ENCODE results near the gene ENDOV.
"Not testable (repeated sequence)": the region's sequence is repeated elsewhere in the genome, so short reads cannot be mapped to it uniquely, and the experiment has no call there.

Gene ENDOV

DNA sequence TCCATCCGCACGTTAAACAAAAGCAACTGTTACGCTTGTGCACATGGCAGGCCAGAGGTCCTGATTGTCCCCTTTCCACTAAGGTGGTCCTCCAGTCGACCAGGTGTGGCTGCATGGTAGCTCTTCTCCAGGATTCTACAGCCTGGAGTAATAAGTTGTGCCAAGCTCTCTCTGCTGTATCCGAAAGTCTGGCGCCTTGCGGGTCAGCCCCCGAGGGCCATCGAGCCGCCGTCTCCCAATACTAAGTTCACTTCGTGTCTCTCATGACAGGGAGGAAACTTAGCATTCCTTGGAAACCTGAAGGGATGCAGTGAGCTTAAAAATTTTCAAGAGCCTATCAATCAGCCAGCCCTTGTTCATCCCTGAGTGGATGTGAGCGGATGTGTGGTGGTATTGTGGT lies 5.3 kb upstream of the ENDOV start:
- H2AFZ ChIP-seq (ENCODE audit: low read depth, low read length): no peak overlapping the region
- DNase-seq: no peak
- 91% methylated on average over 13 of the region's 13 CpGs for WGBS
- H3K4ac ChIP-seq (ENCODE audit: low read depth in 1 of 2, low read length in 2 of 2): no peak overlapping the region
- H3K4me3 ChIP-seq (ENCODE audit: insufficient read depth in 1 of 2, low read depth in 1 of 2, low read length in 2 of 2): no peak overlapping the region
- H3K9ac ChIP-seq (ENCODE audit: low read length): no peak overlapping the region
- no peaks in the 10 kb centered on the region for H3K9me3 ChIP-seq (ENCODE audit: control insufficient read depth, low read length)
- no peak overlapping the region for H3K14ac ChIP-seq (ENCODE audit: low read length in 2 of 2)
- no peak overlapping the region for H2BK15ac ChIP-seq (ENCODE audit: low read depth, poor library complexity, severe bottlenecking)
- peaks cover 14% of the 10 kb centered on the region for H3K79me1 ChIP-seq (replicated peaks; ENCODE audit: low read length, poor library complexity, severe bottlenecking)
- no peak overlapping the region for H3K18ac ChIP-seq (ENCODE audit: low read depth in 1 of 2, low read length in 2 of 2)
- no peak overlapping the region for H4K91ac ChIP-seq (ENCODE audit: low read length)
- H2AK5ac ChIP-seq (ENCODE audit: low read length, severe bottlenecking): no peak overlapping the region
- no peak overlapping the region for H2BK120ac ChIP-seq (ENCODE audit: low read depth, low read length)
- no peak overlapping the region for H2BK5ac ChIP-seq (ENCODE audit: low read depth, low read length, poor library complexity, severe bottlenecking)
- H3K4me2 ChIP-seq (ENCODE audit: low read length, poor library complexity, severe bottlenecking): no peak overlapping the region
- no peak overlapping the region for H4K8ac ChIP-seq (ENCODE audit: low read length)
- no peak overlapping the region for H3K27ac ChIP-seq (ENCODE audit: low read length, poor library complexity, severe bottlenecking)
- H2BK12ac ChIP-seq (ENCODE audit: low read length in 2 of 2): no peak overlapping the region
- peaks cover 10% of the 10 kb centered on the region for H3K4me1 ChIP-seq (ENCODE audit: control insufficient read depth, insufficient read depth, low read depth, low read length)
- H3K36me3 ChIP-seq (ENCODE audit: control insufficient read depth in 1 of 2, insufficient read depth in 2 of 2, low read depth in 1 of 2, low read length in 2 of 2): no peaks in the 10 kb centered on the region
- peaks cover 0 to 21% of the 10 kb centered on the region in 2 experiments for H3K27me3 ChIP-seq (ENCODE audit: control insufficient read depth in 1 of 2, insufficient read depth in 1 of 2, low read length in 2 of 2)
- H3K23ac ChIP-seq (ENCODE audit: low read length in 2 of 2): no peak overlapping the region

DNA sequence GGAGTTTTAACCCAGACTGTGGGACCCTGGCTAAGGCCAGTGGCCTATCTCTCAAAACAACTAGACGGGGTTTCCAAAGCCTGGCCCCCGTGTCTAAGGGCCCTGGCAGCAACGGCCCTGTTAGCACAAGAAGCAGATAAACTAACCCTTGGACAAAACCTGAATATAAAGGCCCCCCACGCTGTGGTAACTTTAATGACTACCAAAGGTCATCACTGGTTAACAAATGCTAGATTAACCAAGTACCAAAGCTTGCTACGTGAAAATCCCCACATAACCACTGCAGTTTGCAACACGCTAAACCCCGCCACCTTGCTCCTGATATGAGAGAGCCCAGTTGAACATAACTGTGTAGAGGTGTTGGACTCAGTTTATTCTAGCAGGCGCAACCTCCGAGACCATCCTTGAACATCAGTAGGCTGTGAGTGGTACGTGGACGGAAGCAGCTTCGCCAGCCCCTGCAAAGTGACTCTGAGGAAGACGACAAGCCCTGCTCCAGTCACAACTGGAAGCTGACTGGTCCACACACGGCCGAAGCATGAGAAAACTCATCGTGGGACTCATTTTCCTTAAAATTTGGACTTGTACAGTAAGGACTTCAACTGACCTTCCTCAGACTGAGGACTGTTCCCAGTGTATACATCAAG lies 4.4 kb upstream of the ENDOV start:
- whole genome bisulfite sequencing: 87% methylated on average over 9 of the region's 16 CpGs
- not testable (repeated sequence) for DNase-seq

DNA sequence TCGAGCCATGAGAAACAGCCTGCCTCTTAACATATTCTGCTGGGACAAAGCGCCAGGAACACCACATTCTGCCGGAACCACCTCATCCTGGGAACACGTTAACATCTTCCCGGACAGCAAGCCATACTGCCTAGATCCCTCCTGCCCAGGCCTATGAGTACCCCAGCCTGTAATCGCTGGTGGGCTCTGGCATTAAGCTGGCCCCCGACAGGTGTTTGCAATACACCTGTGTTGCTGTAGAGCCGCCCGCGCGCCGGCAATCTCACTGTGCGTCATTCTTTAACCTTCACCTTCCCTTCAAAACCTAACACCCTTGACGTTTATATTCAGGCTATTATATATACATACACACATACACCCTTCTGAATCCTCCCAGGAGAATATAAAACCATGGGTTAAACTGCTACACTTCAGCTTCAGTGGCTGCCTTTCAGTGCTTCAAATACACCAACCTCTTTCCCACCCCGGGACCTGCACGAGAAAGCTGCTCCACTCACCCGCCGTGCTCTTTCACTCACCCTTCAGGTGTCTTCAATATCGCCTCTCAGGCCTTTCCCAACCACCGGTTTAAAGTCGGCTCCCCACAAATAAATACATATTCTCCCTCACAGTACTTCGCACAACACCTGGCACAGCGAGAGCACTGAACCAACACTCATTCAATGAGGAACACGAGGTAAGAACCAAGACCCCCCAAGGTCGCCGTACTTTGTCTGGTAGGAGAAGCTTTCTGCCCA lies 1.0 kb upstream of the ENDOV start:
- Histone ChIP-seq H3K27ac (ENCODE audit: low read length, poor library complexity, severe bottlenecking) (no peak overlapping the region), H4K8ac (ENCODE audit: low read length) (no peak overlapping the region), H3K14ac (ENCODE audit: low read length in 2 of 2) (peak overlapping the region in 1 of 2 experiments; percentile 53), H3K23ac (ENCODE audit: low read length in 2 of 2) (peak overlapping the region in 1 of 2 experiments; percentile 59), H3K36me3 (ENCODE audit: control insufficient read depth in 1 of 2, insufficient read depth in 2 of 2, low read depth in 1 of 2, low read length in 2 of 2) (peaks cover 14 to 18% of the 10 kb centered on the region in 2 experiments), H2AK5ac (ENCODE audit: low read length, severe bottlenecking) (no peak overlapping the region), H2BK120ac (ENCODE audit: low read depth, low read length) (no peak overlapping the region), H3K4ac (ENCODE audit: low read depth in 1 of 2, low read length in 2 of 2) (no peak overlapping the region), H3K4me3 (ENCODE audit: insufficient read depth in 1 of 2, low read depth in 1 of 2, low read length in 2 of 2) (peak overlapping the region; percentile 92 to 98), H2BK15ac (ENCODE audit: low read depth, poor library complexity, severe bottlenecking) (no peak overlapping the region), H3K79me1 (replicated peaks; ENCODE audit: low read length, poor library complexity, severe bottlenecking) (peaks cover 34% of the 10 kb centered on the region), H2BK5ac (ENCODE audit: low read depth, low read length, poor library complexity, severe bottlenecking) (no peak overlapping the region), H2BK12ac (ENCODE audit: low read length in 2 of 2) (no peak overlapping the region), H3K27me3 (ENCODE audit: control insufficient read depth in 1 of 2, insufficient read depth in 1 of 2, low read length in 2 of 2) (peaks cover 0 to 5% of the 10 kb centered on the region in 2 experiments), H2AFZ (ENCODE audit: low read depth, low read length) (no peak overlapping the region), H4K91ac (ENCODE audit: low read length) (no peak overlapping the region), H3K4me2 (ENCODE audit: low read length, poor library complexity, severe bottlenecking) (peak overlapping the region; percentile 84), H3K9me3 (ENCODE audit: control insufficient read depth, low read length) (no peaks in the 10 kb centered on the region), H3K18ac (ENCODE audit: low read depth in 1 of 2, low read length in 2 of 2) (no peak overlapping the region), H3K4me1 (ENCODE audit: control insufficient read depth, insufficient read depth, low read depth, low read length) (peaks cover 14% of the 10 kb centered on the region), H3K9ac (ENCODE audit: low read length) (peak overlapping the region; percentile 99)
- WGBS: 62% methylated on average over 26 of the region's 26 CpGs
- no peak for DNase-seq

More for the DNA sequence above, 4.4 kb upstream of the ENDOV start:
- H3K4me3 ChIP-seq (ENCODE audit: insufficient read depth in 1 of 2, low read depth in 1 of 2, low read length in 2 of 2); H3K36me3 ChIP-seq (ENCODE audit: control insufficient read depth in 1 of 2, insufficient read depth in 2 of 2, low read depth in 1 of 2, low read length in 2 of 2); H3K4ac ChIP-seq (ENCODE audit: low read depth in 1 of 2, low read length in 2 of 2); H3K9me3 ChIP-seq (ENCODE audit: control insufficient read depth, low read length); H4K8ac ChIP-seq (ENCODE audit: low read length); H4K91ac ChIP-seq (ENCODE audit: low read length); H3K23ac ChIP-seq (ENCODE audit: low read length in 2 of 2); H2BK5ac ChIP-seq (ENCODE audit: low read depth, low read length, poor library complexity, severe bottlenecking); H3K27ac ChIP-seq (ENCODE audit: low read length, poor library complexity, severe bottlenecking); H3K18ac ChIP-seq (ENCODE audit: low read depth in 1 of 2, low read length in 2 of 2); H3K14ac ChIP-seq (ENCODE audit: low read length in 2 of 2); H3K4me2 ChIP-seq (ENCODE audit: low read length, poor library complexity, severe bottlenecking); H2AFZ ChIP-seq (ENCODE audit: low read depth, low read length); H2AK5ac ChIP-seq (ENCODE audit: low read length, severe bottlenecking); H3K9ac ChIP-seq (ENCODE audit: low read length); H2BK120ac ChIP-seq (ENCODE audit: low read depth, low read length); H2BK12ac ChIP-seq (ENCODE audit: low read length in 2 of 2); H2BK15ac ChIP-seq (ENCODE audit: low read depth, poor library complexity, severe bottlenecking): not testable (repeated sequence)
- peaks cover 15% of the 10 kb centered on the region for H3K79me1 ChIP-seq (replicated peaks; ENCODE audit: low read length, poor library complexity, severe bottlenecking)
- peaks cover 10% of the 10 kb centered on the region for H3K4me1 ChIP-seq (ENCODE audit: control insufficient read depth, insufficient read depth, low read depth, low read length)
- H3K27me3 ChIP-seq (ENCODE audit: control insufficient read depth in 1 of 2, insufficient read depth in 1 of 2, low read length in 2 of 2): peaks cover 0 to 21% of the 10 kb centered on the region in 2 experiments

DNA sequence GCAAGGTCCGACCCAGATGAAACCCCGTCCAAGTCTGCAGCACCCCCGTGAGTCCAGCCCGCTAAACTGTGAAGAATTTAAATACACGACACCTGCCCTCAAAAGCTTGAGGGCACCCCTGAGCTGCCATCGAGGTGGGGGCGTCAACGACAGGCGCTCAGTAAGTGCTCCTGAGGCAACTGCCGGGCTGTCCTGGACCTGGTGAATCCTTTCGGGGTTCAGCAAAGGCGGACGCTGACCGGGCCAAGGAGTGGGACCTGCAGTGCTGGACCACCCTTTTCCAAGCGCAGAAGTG lies 512 bp upstream of the ENDOV start:
- no peaks in the 10 kb centered on the region for H3K9me3 ChIP-seq (ENCODE audit: control insufficient read depth, low read length)
- peaks cover 17 to 21% of the 10 kb centered on the region in 2 experiments for H3K36me3 ChIP-seq (ENCODE audit: control insufficient read depth in 1 of 2, insufficient read depth in 2 of 2, low read depth in 1 of 2, low read length in 2 of 2)
- H3K9ac ChIP-seq (ENCODE audit: low read length): peak overlapping the region; percentile 99
- H4K8ac ChIP-seq (ENCODE audit: low read length): no peak overlapping the region
- no peak overlapping the region for H4K91ac ChIP-seq (ENCODE audit: low read length)
- no peak overlapping the region for H2BK12ac ChIP-seq (ENCODE audit: low read length in 2 of 2)
- no peak overlapping the region for H3K14ac ChIP-seq (ENCODE audit: low read length in 2 of 2)
- H2BK15ac ChIP-seq (ENCODE audit: low read depth, poor library complexity, severe bottlenecking): no peak overlapping the region
- H3K18ac ChIP-seq (ENCODE audit: low read depth in 1 of 2, low read length in 2 of 2): no peak overlapping the region
- H3K27me3 ChIP-seq (ENCODE audit: control insufficient read depth in 1 of 2, insufficient read depth in 1 of 2, low read length in 2 of 2): peaks cover 0 to 5% of the 10 kb centered on the region in 2 experiments
- no peak overlapping the region for H3K4ac ChIP-seq (ENCODE audit: low read depth in 1 of 2, low read length in 2 of 2)
- no peak overlapping the region for H3K27ac ChIP-seq (ENCODE audit: low read length, poor library complexity, severe bottlenecking)
- H2AFZ ChIP-seq (ENCODE audit: low read depth, low read length): peak overlapping the region; percentile 91
- H3K4me3 ChIP-seq (ENCODE audit: insufficient read depth in 1 of 2, low read depth in 1 of 2, low read length in 2 of 2): peak overlapping the region; percentile 92 to 98
- H3K4me1 ChIP-seq (ENCODE audit: control insufficient read depth, insufficient read depth, low read depth, low read length): peaks cover 14% of the 10 kb centered on the region
- H3K4me2 ChIP-seq (ENCODE audit: low read length, poor library complexity, severe bottlenecking): peak overlapping the region; percentile 84
- peak overlapping the region in 1 of 2 experiments; percentile 46 for H3K23ac ChIP-seq (ENCODE audit: low read length in 2 of 2)
- H3K79me1 ChIP-seq (replicated peaks; ENCODE audit: low read length, poor library complexity, severe bottlenecking): peaks cover 34% of the 10 kb centered on the region
- H2BK120ac ChIP-seq (ENCODE audit: low read depth, low read length): no peak overlapping the region
- WGBS: under 1% methylated on average over 15 of the region's 15 CpGs
- H2AK5ac ChIP-seq (ENCODE audit: low read length, severe bottlenecking): no peak overlapping the region
- no peak overlapping the region for H2BK5ac ChIP-seq (ENCODE audit: low read depth, low read length, poor library complexity, severe bottlenecking)
- no peak for DNase-seq
